H9 (cell line): ENCODE measurements around the gene RPS8. TPM values are rescaled to one million over a fixed set of nuclear protein-coding genes. Genes with fewer than 3 reads are reported as not detected.

Experiments
- DNase-seq: peaks from one replicate; pipeline ENCODE4 v3.0.0-alpha.2; 2017
- H2AFZ ChIP-seq: one replicate; pipeline ENCODE4 v1.6.1; 2013; ENCODE audit warnings: mild to moderate bottlenecking, low read length, control low read depth, moderate library complexity
- H2AK5ac ChIP-seq: 2 replicates; pipeline ENCODE4 v1.6.1; 2013; ENCODE audit warnings: low read length, control low read depth, mixed read lengths; ENCODE audit not compliant: insufficient read length
- H2BK120ac ChIP-seq: one replicate; pipeline ENCODE4 v1.6.1; 2013; ENCODE audit warnings: low read depth, mild to moderate bottlenecking, low read length, control low read depth, inconsistent platforms; ENCODE audit not compliant: poor library complexity, severe bottlenecking
- H2BK12ac ChIP-seq: 2 replicates; pipeline ENCODE4 v1.6.1; 2013; ENCODE audit warnings: low read length, control low read depth, mixed read lengths, low read depth; ENCODE audit not compliant: insufficient read length
- H2BK15ac ChIP-seq: 2 replicates; pipeline ENCODE4 v1.6.1; 2013; ENCODE audit warnings: low read depth, low read length, control low read depth
- H2BK20ac ChIP-seq: one replicate; pipeline ENCODE4 v1.6.1; 2013; ENCODE audit warnings: low read depth, mild to moderate bottlenecking, low read length, control low read depth, inconsistent platforms; ENCODE audit not compliant: poor library complexity, severe bottlenecking
- H2BK5ac ChIP-seq: 2 replicates; pipeline ENCODE4 v1.6.1; 2013; ENCODE audit warnings: low read length, control low read depth, mixed read lengths; ENCODE audit not compliant: insufficient read length
- H3K14ac ChIP-seq: 2 replicates; pipeline ENCODE4 v1.6.1; 2013; ENCODE audit warnings: low read length, control low read depth; ENCODE audit not compliant: insufficient read depth
- H3K18ac ChIP-seq: 2 replicates; pipeline ENCODE4 v1.6.1; 2013; ENCODE audit warnings: low read depth, mild to moderate bottlenecking, mixed read lengths, low read length, control low read depth; ENCODE audit not compliant: insufficient read length
- H3K23ac ChIP-seq: 2 replicates; pipeline ENCODE4 v1.6.1; 2013; ENCODE audit warnings: low read length, control low read depth, mixed read lengths, low read depth; ENCODE audit not compliant: insufficient read length
- H3K23me2 ChIP-seq: 2 replicates; pipeline ENCODE4 v1.6.1; 2013; ENCODE audit warnings: low read depth, mild to moderate bottlenecking, mixed read lengths, low read length, control low read depth; ENCODE audit not compliant: insufficient read length, poor library complexity, severe bottlenecking
- H3K27ac ChIP-seq: 2 replicates; pipeline ENCODE4 v1.5.1; 2013; ENCODE audit warnings: low read length, control low read depth, mixed read lengths, low read depth; ENCODE audit not compliant: insufficient read length
- H3K27me3 ChIP-seq: 2 replicates; pipeline ENCODE4 v1.6.1; 2013; ENCODE audit warnings: low read length, control low read depth, inconsistent platforms; ENCODE audit not compliant: insufficient read depth
- H3K4ac ChIP-seq: 2 replicates; pipeline ENCODE4 v1.6.1; 2013; ENCODE audit warnings: low read depth, mild to moderate bottlenecking, control low read depth, inconsistent platforms, low read length, moderate library complexity
- H3K4me1 ChIP-seq: 2 replicates; pipeline ENCODE4 v1.6.1; 2013; ENCODE audit warnings: low read length, control low read depth, inconsistent platforms; ENCODE audit not compliant: insufficient read depth
- H3K4me2 ChIP-seq: 2 replicates; pipeline ENCODE4 v1.6.1; 2013; ENCODE audit warnings: low read length, control low read depth, mixed read lengths; ENCODE audit not compliant: insufficient read length, insufficient read depth
- H3K56ac ChIP-seq: 2 replicates; pipeline ENCODE4 v1.6.1; 2013; ENCODE audit warnings: low read depth, mild to moderate bottlenecking, mixed read lengths, low read length, control low read depth; ENCODE audit not compliant: insufficient read length
- H3K79me1 ChIP-seq: 2 replicates; pipeline ENCODE4 v1.6.1; 2013; ENCODE audit warnings: low read depth, mild to moderate bottlenecking, moderate library complexity, low read length, control low read depth, inconsistent platforms; ENCODE audit not compliant: insufficient read depth, poor library complexity, severe bottlenecking
- H3K79me2 ChIP-seq: 2 replicates; pipeline ENCODE4 v1.6.1; 2013; ENCODE audit warnings: low read length, control low read depth, inconsistent platforms; ENCODE audit not compliant: insufficient read depth
- H3K9ac ChIP-seq: 2 replicates; pipeline ENCODE4 v1.6.1; 2013; ENCODE audit warnings: low read length, control low read depth, mixed read lengths; ENCODE audit not compliant: insufficient read length; ENCODE audit errors: extremely low read depth
- H3K9me3 ChIP-seq: one replicate; pipeline ENCODE4 v1.6.1; 2013; ENCODE audit warnings: low read depth, low read length, inconsistent platforms; ENCODE audit not compliant: control insufficient read depth
- H3T11ph ChIP-seq: one replicate; pipeline ENCODE4 v1.6.1; 2013; ENCODE audit warnings: mild to moderate bottlenecking, low read length, control low read depth, inconsistent platforms
- H4K20me1 ChIP-seq: one replicate; pipeline ENCODE4 v1.6.1; 2013; ENCODE audit not compliant: control insufficient read depth, insufficient read length, insufficient read depth
- H4K5ac ChIP-seq: 2 replicates; pipeline ENCODE4 v1.6.1; 2013; ENCODE audit warnings: low read depth, mild to moderate bottlenecking, mixed read lengths, low read length, control low read depth; ENCODE audit not compliant: insufficient read length
- H4K8ac ChIP-seq: replicated peaks from 2 replicates; pipeline ENCODE4 v1.6.1; 2013; ENCODE audit warnings: low read length, control low read depth, mixed read lengths, low read depth; ENCODE audit not compliant: insufficient read length
- H4K91ac ChIP-seq: 2 replicates; pipeline ENCODE4 v1.6.1; 2013; ENCODE audit warnings: low read depth, mild to moderate bottlenecking, moderate library complexity, mixed read lengths, low read length, control low read depth; ENCODE audit not compliant: insufficient read length
- H3K27ac Mint-ChIP-seq, 3 experiments: 2 replicates in 2 of 3; 3 replicates in 1 of 3; pipeline ENCODE4 v1.8.0; 2020 to 2021; ENCODE audit warnings: mixed read lengths in 3 of 3, mild to moderate bottlenecking in 1 of 3, moderate library complexity in 1 of 3
- H3K27me3 Mint-ChIP-seq: 2 replicates; pipeline ENCODE4 v1.8.0; 2021; ENCODE audit warnings: low read depth, mild to moderate bottlenecking, moderate library complexity, mixed read lengths
- H3K36me3 Mint-ChIP-seq, 3 experiments: 2 replicates in 2 of 3; 3 replicates in 1 of 3; pipeline ENCODE4 v1.8.0; 2020 to 2021; ENCODE audit warnings: low read depth in 3 of 3, mixed read lengths in 3 of 3; ENCODE audit not compliant: insufficient read depth in 1 of 3
- H3K4me1 Mint-ChIP-seq, 2 experiments: 2 replicates each; pipeline ENCODE4 v1.8.0; 2020; ENCODE audit warnings: mixed read lengths in 2 of 2
- H3K4me3 Mint-ChIP-seq, 2 experiments: 2 replicates in 1 of 2; 3 replicates in 1 of 2; pipeline ENCODE4 v1.8.0; 2020 to 2021; ENCODE audit warnings: mild to moderate bottlenecking in 2 of 2, mixed read lengths in 2 of 2, moderate library complexity in 1 of 2
- H3K9me3 Mint-ChIP-seq, 2 experiments: 2 replicates in 1 of 2; 3 replicates in 1 of 2; pipeline ENCODE4 v1.8.0; 2020; ENCODE audit warnings: mild to moderate bottlenecking in 2 of 2, mixed read lengths in 2 of 2, moderate library complexity in 1 of 2
- WGBS: extraction: QIAGEN DNeasy Blood & Tissue Kit; methylation state at CpG from one replicate; pipeline ENCODE4 v1.1.7; 2013; ENCODE audit warnings: missing lambda C conversion rate, low lambda C conversion rate, mixed read lengths; ENCODE audit not compliant: insufficient read length; ENCODE audit errors: extremely low coverage; 5-methylcytosine and 5-hydroxymethylcytosine counted together
- total RNA-seq: library from RNA; stranded (reverse); gene quantifications from 2 replicates; pipeline ENCODE4 v1.2.1, GENCODE V29; 2021
- TF ChIP-seq, protein P1 (sequence below): fragments of 200-600 bp; sonication (generic); conservative IDR thresholded peaks from 3 replicates; pipeline ENCODE4 v1.8.0; 2021; ENCODE audit warnings: antibody characterized with exemption, mild to moderate bottlenecking

RPS8 gene
- total RNA-seq, 1 experiment from 2014 or later: 2,591 TPM

DNA sequence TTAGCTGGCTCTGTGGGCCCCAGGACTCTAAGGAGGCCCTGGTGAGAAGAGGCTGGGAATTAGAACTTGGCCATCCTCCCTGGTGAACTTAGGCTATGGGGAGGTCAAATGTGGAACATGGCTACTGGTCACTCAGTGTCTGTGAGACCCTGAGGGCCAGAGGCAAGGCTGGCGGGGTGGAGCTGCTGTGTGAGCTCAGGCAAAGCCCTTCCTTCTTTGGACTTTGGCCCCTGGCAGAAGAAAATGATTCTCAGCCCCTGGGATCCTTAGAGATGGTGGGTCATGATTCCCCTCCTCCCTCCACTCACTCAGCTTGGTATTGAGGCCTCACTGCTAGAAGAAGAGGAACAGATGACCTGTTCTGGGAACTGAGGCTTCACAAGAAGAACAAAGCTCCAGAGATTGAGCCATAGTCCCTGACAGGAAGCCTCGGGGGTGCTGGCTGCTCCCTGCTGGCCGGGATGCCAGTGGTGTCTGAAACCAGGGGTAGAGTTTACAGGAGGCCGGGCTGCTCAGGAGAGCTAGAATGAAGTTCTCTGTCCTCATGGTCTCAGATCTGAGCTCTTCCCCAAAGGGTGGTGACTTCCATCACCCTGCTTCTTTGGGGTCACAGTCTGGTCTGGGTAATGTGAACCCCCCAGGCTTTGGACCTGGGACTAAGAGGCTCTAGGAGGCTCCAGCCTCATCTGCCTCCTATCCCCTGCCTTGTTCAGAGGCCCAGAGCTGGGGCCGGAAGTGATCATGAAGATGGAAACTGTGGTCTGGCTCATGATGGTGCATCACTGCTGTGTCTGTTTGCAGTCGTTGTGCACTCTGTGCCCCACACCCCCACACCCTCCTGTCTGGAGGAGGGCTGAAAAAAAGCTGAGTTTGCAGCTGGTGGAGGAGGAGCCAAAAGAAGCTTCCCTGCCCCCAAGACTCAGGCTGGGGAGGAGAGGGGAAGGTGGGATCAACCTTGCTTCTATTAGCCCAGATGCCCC lies 33.9 kb downstream of the RPS8 start:
- H3K4ac ChIP-seq: peak overlapping the region; percentile 25; the same call in 1 of the 2 replicates
- H3K56ac ChIP-seq: no peak overlapping the region
- no peak overlapping the region for H2BK20ac ChIP-seq
- H3K23ac ChIP-seq: no peak overlapping the region
- no peak overlapping the region for H3K9ac ChIP-seq
- no peak overlapping the region for H2BK120ac ChIP-seq
- H2BK15ac ChIP-seq: no peak overlapping the region
- peak overlapping the region; percentile 29 for H3K4me2 ChIP-seq
- H4K5ac ChIP-seq: no peak overlapping the region
- Mint-ChIP-seq H3K36me3 (peaks cover 3 to 18% (median 12%) of the 10 kb centered on the region in 3 experiments; a peak in 6 of 7 replicates), H3K4me1 (peaks cover 31 to 40% of the 10 kb centered on the region in 2 experiments), H3K27ac (peak overlapping the region in 1 of 3 experiments; percentile 49; a peak in 2 of 7 replicates), H3K27me3 (no peaks in the 10 kb centered on the region; the same call in 1 of the 2 replicates), H3K4me3 (peak overlapping the region; percentile 22 to 32; a peak in 3 of 5 replicates), H3K9me3 (no peaks in the 10 kb centered on the region)
- no peaks in the 10 kb centered on the region for H3K27me3 ChIP-seq
- H4K8ac ChIP-seq: no peak overlapping the region
- H3K4me1 ChIP-seq: peaks cover 10% of the 10 kb centered on the region; the same call in 1 of the 2 replicates
- H4K91ac ChIP-seq: peak overlapping the region; percentile 68
- peak overlapping the region; percentile 72 for H3K18ac ChIP-seq
- H2BK12ac ChIP-seq: no peak overlapping the region
- no peak overlapping the region for H3K27ac ChIP-seq
- peak overlapping the region; percentile 87 for H3K14ac ChIP-seq
- no peak overlapping the region for H2BK5ac ChIP-seq
- peaks cover 7% of the 10 kb centered on the region for H3K23me2 ChIP-seq
- peak; percentile 43 for DNase-seq
- TF ChIP-seq, protein P1, sequence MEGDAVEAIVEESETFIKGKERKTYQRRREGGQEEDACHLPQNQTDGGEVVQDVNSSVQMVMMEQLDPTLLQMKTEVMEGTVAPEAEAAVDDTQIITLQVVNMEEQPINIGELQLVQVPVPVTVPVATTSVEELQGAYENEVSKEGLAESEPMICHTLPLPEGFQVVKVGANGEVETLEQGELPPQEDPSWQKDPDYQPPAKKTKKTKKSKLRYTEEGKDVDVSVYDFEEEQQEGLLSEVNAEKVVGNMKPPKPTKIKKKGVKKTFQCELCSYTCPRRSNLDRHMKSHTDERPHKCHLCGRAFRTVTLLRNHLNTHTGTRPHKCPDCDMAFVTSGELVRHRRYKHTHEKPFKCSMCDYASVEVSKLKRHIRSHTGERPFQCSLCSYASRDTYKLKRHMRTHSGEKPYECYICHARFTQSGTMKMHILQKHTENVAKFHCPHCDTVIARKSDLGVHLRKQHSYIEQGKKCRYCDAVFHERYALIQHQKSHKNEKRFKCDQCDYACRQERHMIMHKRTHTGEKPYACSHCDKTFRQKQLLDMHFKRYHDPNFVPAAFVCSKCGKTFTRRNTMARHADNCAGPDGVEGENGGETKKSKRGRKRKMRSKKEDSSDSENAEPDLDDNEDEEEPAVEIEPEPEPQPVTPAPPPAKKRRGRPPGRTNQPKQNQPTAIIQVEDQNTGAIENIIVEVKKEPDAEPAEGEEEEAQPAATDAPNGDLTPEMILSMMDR: no peak
- no peak overlapping the region for H2AFZ ChIP-seq
- no peak overlapping the region for H3T11ph ChIP-seq
- no peaks in the 10 kb centered on the region for H3K9me3 ChIP-seq
- no peaks in the 10 kb centered on the region for H4K20me1 ChIP-seq
- no peak overlapping the region for H2AK5ac ChIP-seq
- no peaks in the 10 kb centered on the region for H3K79me2 ChIP-seq
- no peaks in the 10 kb centered on the region for H3K79me1 ChIP-seq
- WGBS: no CpG with 5 or more reads among the region's 6 CpGs
